Glutamatergic neuron (in vitro differentiated cells): ENCODE measurements around the gene INPP4A. TPM values are rescaled to one million over a fixed set of nuclear protein-coding genes. Genes with fewer than 3 reads are reported as not detected.

Experiments
- DNase-seq: peaks from one replicate; pipeline ENCODE4 v3.0.0; 2022
- H3K27ac Mint-ChIP-seq: one replicate; pipeline ENCODE4 v1.8.0; 2020; ENCODE audit warnings: mild to moderate bottlenecking, mixed read lengths, inconsistent platforms; ENCODE audit not compliant: unreplicated experiment
- H3K27me3 Mint-ChIP-seq: one replicate; pipeline ENCODE4 v1.8.0; 2020; ENCODE audit warnings: mild to moderate bottlenecking, moderate library complexity, mixed read lengths, inconsistent platforms; ENCODE audit not compliant: unreplicated experiment
- H3K36me3 Mint-ChIP-seq: one replicate; pipeline ENCODE4 v1.8.0; 2020; ENCODE audit warnings: mild to moderate bottlenecking, mixed read lengths, inconsistent platforms; ENCODE audit not compliant: unreplicated experiment
- H3K4me1 Mint-ChIP-seq: one replicate; pipeline ENCODE4 v1.8.0; 2020; ENCODE audit warnings: mild to moderate bottlenecking, low read depth, mixed read lengths, inconsistent platforms; ENCODE audit not compliant: unreplicated experiment
- H3K4me3 Mint-ChIP-seq: one replicate; pipeline ENCODE4 v1.8.0; 2020; ENCODE audit warnings: mild to moderate bottlenecking, mixed read lengths, inconsistent platforms; ENCODE audit not compliant: unreplicated experiment
- H3K9me3 Mint-ChIP-seq: one replicate; pipeline ENCODE4 v1.8.0; 2020; ENCODE audit warnings: mild to moderate bottlenecking, moderate library complexity, mixed read lengths, inconsistent platforms; ENCODE audit not compliant: unreplicated experiment
- total RNA-seq: library from RNA; stranded (reverse); fragmentation: NEBNext Ultra II Directional; extraction: Animal tissue kit (Norgen Biotek cat#: 25700); gene quantifications from one replicate; pipeline ENCODE4 v1.2.1, GENCODE V29; 2021; ENCODE audit not compliant: unreplicated experiment
- TF ChIP-seq, protein P1 (sequence below): fragments of 200-600 bp; sonication (generic); IDR thresholded peaks from one replicate; pipeline ENCODE4 v1.5.0; 2021; ENCODE audit not compliant: partially characterized antibody, unreplicated experiment

The INPP4A gene
- total RNA-seq, 1 donor from 2014 or later: 54.5 TPM

DNA sequence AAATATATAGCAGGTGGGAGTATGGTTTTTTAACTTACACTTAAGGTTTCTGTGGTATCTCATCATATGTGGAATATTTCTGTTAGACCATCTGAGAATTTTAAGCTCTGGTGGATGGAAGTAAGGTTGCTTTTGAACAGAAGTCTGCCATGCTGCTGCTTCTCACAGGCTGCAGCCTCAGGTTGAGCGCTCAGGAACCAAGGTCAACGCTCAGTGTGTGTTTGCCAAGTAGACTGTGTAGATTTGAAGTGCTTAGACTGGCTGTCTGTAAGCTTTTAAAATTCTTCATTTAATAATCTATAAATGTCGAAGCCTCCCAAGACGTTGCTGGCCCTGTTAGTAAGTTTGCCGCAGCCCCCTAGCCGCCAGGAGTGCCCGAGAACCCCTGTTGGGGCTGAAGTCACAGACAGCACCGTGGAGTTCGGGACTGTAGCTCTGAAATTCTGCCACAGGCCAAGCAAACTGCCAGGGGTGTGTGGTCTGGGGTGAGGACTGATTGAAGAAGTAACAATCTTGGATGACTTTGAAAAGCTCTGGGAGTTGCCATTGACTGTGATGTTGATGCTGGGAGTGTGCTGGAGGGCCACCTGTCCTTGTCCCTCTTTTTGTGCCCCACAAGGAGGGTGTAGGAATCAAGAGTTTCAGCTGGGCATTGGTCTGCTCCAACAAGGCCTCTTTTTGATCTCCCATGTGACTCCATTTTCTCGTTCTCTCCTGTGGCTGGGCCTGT, 26.9 kb downstream of the INPP4A start:
- H3K4me3 Mint-ChIP-seq: no peak overlapping the region
- H3K9me3 Mint-ChIP-seq: no peaks in the 10 kb centered on the region
- peaks cover 13% of the 10 kb centered on the region for H3K4me1 Mint-ChIP-seq
- TF ChIP-seq, protein P1, sequence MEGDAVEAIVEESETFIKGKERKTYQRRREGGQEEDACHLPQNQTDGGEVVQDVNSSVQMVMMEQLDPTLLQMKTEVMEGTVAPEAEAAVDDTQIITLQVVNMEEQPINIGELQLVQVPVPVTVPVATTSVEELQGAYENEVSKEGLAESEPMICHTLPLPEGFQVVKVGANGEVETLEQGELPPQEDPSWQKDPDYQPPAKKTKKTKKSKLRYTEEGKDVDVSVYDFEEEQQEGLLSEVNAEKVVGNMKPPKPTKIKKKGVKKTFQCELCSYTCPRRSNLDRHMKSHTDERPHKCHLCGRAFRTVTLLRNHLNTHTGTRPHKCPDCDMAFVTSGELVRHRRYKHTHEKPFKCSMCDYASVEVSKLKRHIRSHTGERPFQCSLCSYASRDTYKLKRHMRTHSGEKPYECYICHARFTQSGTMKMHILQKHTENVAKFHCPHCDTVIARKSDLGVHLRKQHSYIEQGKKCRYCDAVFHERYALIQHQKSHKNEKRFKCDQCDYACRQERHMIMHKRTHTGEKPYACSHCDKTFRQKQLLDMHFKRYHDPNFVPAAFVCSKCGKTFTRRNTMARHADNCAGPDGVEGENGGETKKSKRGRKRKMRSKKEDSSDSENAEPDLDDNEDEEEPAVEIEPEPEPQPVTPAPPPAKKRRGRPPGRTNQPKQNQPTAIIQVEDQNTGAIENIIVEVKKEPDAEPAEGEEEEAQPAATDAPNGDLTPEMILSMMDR: no peak
- H3K27me3 Mint-ChIP-seq: peaks cover 7% of the 10 kb centered on the region
- no peak overlapping the region for H3K27ac Mint-ChIP-seq
- DNase-seq: no peak
- no peaks in the 10 kb centered on the region for H3K36me3 Mint-ChIP-seq

DNA sequence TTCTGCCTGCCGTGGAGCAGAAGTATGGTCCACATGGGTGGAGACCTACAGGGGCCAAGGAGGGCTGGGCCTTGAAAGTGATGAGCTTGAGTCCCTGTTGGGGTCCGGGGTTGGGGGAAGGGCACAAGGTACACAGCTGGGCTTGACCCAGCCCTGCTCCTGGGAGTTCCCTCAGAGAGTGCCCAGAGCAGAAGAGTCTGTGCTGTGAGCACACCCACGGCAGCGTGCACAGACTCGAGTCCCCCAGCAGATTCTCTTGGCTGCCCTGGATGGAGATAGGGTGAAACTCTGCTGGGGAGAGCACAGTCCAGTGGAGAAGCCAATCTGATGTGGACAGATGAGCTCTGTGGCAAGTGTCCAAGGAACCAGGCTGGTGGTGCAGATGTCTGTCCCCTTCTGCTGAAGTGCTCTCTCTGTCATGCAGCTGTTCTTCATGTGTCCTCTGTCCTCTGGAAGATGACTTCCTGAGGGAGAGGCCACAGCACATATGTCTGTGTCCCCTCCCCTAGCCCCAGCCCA, 27.5 kb downstream of the INPP4A start:
- Mint-ChIP-seq H3K4me3 (no peak overlapping the region), H3K27me3 (peaks cover 9% of the 10 kb centered on the region), H3K9me3 (no peaks in the 10 kb centered on the region), H3K27ac (no peak overlapping the region), H3K36me3 (no peaks in the 10 kb centered on the region), H3K4me1 (peaks cover 17% of the 10 kb centered on the region)
- no peak for DNase-seq
- TF ChIP-seq, protein P1: no peak

DNA sequence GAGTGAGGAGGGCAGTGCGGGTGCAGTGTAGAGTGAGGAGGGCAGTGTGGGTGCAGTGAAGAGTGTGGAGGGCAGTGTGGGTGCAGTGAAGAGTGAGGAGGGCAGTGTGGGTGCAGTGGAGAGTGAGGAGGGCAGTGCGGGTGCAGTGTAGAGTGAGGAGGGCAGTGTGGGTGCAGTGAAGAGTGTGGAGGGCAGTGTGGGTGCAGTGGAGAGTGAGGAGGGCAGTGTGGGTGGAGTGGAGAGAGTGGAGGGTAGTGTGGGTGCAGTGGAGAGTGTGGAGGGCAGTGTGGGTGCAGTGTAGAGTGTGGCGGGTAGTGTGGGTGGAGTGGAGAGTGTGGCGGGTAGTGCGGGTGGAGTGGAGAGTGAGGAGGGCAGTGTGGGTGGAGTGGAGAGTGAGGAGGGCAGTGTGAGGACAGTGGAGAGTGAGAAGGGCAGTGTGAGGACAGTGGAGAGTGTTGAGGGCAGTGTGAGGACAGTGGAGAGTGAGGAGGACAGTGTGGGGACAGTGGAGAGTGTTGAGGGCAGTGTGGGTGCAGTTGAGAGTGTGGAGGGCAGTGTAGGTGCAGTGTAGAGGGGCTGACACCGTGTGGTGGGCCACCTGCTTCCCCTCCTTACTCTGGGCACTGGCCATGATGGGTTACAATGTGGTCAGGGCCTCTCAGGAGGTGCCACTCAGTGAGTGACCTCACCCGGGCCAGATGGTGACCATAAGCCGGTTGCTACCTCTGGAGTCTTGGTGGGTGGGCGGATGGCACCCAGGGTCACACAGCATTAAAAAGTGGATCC, 28.5 kb downstream of the INPP4A start:
- DNase-seq: no peak
- H3K4me3 Mint-ChIP-seq: no peak overlapping the region
- peaks cover 7% of the 10 kb centered on the region for H3K27me3 Mint-ChIP-seq
- peaks cover 17% of the 10 kb centered on the region for H3K4me1 Mint-ChIP-seq
- H3K27ac Mint-ChIP-seq: peak overlapping the region; percentile 35
- TF ChIP-seq, protein P1: no peak
- no peaks in the 10 kb centered on the region for H3K36me3 Mint-ChIP-seq
- H3K9me3 Mint-ChIP-seq: no peaks in the 10 kb centered on the region

DNA sequence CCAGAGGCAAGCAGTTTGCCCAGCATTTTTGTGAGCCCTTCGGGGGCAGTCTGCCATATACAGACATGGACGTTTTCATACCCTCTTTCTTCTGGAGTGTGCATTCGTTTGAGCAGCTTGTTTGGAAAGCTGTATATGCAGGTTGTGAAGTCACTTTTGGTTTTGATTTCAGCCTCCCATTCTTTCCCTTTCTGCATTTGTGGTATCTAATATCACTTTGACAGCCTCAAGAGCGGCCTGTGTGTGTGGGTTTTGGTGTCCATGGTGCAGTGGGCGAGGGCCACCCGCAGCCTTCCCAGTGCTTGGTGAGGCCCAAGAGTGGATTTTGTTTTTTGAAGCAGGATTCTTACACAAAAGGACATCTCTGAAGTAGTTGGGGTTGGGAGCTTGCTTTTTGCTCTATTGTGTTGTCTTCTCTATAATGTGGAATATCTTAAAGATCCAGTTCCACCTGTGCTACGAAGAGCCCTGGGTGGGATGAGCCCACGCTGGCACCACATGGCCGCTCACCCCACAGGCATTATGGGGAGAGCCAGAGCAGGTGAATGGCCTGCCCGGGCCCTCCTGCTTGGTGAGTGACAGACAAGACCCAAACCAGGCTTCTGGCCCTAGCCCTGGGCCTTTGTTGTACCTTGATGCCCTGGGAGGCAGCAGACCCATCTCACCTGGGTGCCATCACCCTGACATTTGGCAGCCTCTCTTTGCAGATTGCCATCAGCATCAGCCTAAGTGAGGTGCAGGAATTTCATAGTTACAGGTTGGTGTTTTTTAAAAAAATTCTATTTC, 29.5 kb downstream of the INPP4A start:
- no peak overlapping the region for H3K27ac Mint-ChIP-seq
- H3K36me3 Mint-ChIP-seq: no peaks in the 10 kb centered on the region
- no peak for DNase-seq
- H3K4me1 Mint-ChIP-seq: peaks cover 20% of the 10 kb centered on the region
- H3K27me3 Mint-ChIP-seq: peaks cover 7% of the 10 kb centered on the region
- TF ChIP-seq, protein P1: no peak
- H3K4me3 Mint-ChIP-seq: no peak overlapping the region
- peaks cover 5% of the 10 kb centered on the region for H3K9me3 Mint-ChIP-seq
